NT2/D1 (cell line): ENCODE results near the gene TYMS.

Source experiments
- DNase-seq: peaks from one replicate; pipeline ENCODE4 v3.0.0-alpha.2; 2011; ENCODE audit warnings: low read depth, low spot score
- H3K27me3 ChIP-seq: 2 replicates; pipeline ENCODE4 v1.6.0; 2011; ENCODE audit warnings: mild to moderate bottlenecking; ENCODE audit not compliant: insufficient read length, insufficient read depth
- H3K36me3 ChIP-seq: 2 replicates; pipeline ENCODE4 v1.6.1; 2011; ENCODE audit warnings: mild to moderate bottlenecking, low read length, mixed read lengths; ENCODE audit not compliant: insufficient read depth, insufficient read length
- H3K4me1 ChIP-seq: 2 replicates; pipeline ENCODE4 v1.5.1; 2011; ENCODE audit not compliant: insufficient read depth, insufficient read length
- H3K4me3 ChIP-seq: 2 replicates; pipeline ENCODE4 v1.5.1; 2011; ENCODE audit warnings: low read depth; ENCODE audit not compliant: insufficient read length
- H3K9ac ChIP-seq: 2 replicates; pipeline ENCODE4 v1.6.0; 2011; ENCODE audit warnings: low read depth; ENCODE audit not compliant: insufficient read length
- H3K9me3 ChIP-seq: 2 replicates; pipeline ENCODE4 v1.5.1; 2011; ENCODE audit warnings: mild to moderate bottlenecking, low read length; ENCODE audit not compliant: insufficient read depth
- SUZ12 ChIP-seq: IDR thresholded peaks from 2 replicates; pipeline ENCODE4 v1.6.1; 2011; ENCODE audit not compliant: insufficient read length, insufficient read depth; ENCODE audit errors: extremely low read depth
- YY1 ChIP-seq: IDR thresholded peaks from 2 replicates; pipeline ENCODE4 v1.6.1; 2011; ENCODE audit not compliant: insufficient read length, insufficient read depth
- ZNF274 ChIP-seq: IDR thresholded peaks from 2 replicates; pipeline ENCODE4 v1.6.1; 2011; ENCODE audit warnings: mild to moderate bottlenecking, low read depth, low read length

TYMS gene

GRCh38 chr18:657311-658000, at the start of gene TYMS:
Gene TYMS, plus strand, starts transcription at chr18:657653. Its CDS starts 90 bp downstream, at chr18:657743.
- Histone ChIP-seq H3K9ac (peak within 1 kb of the TSS; percentile 95), H3K4me1 (no peaks in the 10 kb centered on the region), H3K27me3 (no peaks in the 10 kb centered on the region), H3K4me3 (peak within 1 kb of the TSS; percentile 90), H3K9me3 (peaks cover 21% of the 10 kb centered on the region; the same call in 1 of the 2 replicates), H3K36me3 (peaks cover 35% of the 10 kb centered on the region)
- DNase-seq: peak; percentile 63
- TF ChIP-seq YY1: no peak
- TF ChIP-seq SUZ12: no peak
- no peak for TF ChIP-seq ZNF274

- H3K36me3 ChIP-seq: no peaks in the 10 kb centered on the region
- H3K4me1 ChIP-seq: no peaks in the 10 kb centered on the region
- TF ChIP-seq YY1: no peak
- TF ChIP-seq ZNF274: no peak
- no peak for TF ChIP-seq SUZ12
- no peaks in the 10 kb centered on the region for H3K9me3 ChIP-seq
- no peak for DNase-seq
- no peak overlapping the region for H3K9ac ChIP-seq
- no peaks in the 10 kb centered on the region for H3K27me3 ChIP-seq
- no peak overlapping the region for H3K4me3 ChIP-seq
These were observed 49.5 kb upstream of the TYMS start for GRCh38 chr18:607930-608329.

DNA sequence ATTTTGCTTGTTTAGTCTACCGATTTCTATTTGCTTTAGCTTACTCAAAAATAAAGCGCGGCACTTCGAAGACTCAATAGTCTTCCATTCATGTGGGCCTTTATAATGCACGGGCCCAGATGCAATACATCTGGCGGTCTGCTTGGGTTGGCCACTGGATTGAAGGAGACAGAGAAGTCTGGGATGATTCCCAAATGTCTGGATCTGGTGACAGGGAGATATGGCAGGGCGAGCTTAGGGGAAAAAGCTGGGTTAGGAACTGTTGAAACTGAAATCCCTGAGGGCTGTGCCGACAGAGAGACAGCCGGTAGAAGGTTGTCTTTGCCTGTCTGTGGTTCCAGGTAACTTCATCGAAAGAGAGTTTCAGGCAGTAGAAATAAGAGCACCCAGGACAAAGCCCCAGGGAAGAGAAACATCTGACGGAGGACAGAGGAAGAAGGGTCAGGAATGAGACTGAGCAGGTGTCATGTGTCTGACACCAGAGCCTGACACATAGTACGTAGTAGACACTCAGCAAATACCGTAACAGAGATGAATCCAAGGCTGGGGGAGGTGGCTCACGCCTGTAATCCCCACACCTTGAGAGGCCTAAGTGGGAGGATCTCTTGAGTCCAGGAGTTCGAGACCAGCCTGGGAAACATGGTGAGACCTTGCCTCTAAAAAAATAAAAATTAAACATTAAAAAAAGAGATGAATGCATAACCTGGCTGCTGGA, 47.1 kb upstream of the TYMS start:
- Histone ChIP-seq H3K4me3 (no peak overlapping the region), H3K4me1 (no peaks in the 10 kb centered on the region), H3K9ac (no peak overlapping the region), H3K36me3 (no peaks in the 10 kb centered on the region), H3K27me3 (no peaks in the 10 kb centered on the region), H3K9me3 (no peaks in the 10 kb centered on the region)
- TF ChIP-seq YY1: no peak
- TF ChIP-seq ZNF274: no peak
- TF ChIP-seq SUZ12: no peak
- no peak for DNase-seq

- H3K9ac ChIP-seq: no peak overlapping the region
- H3K4me1 ChIP-seq: no peaks in the 10 kb centered on the region
- H3K27me3 ChIP-seq: no peaks in the 10 kb centered on the region
- no peak for TF ChIP-seq YY1
- no peak for TF ChIP-seq ZNF274
- no peak for TF ChIP-seq SUZ12
- H3K4me3 ChIP-seq: no peak overlapping the region
- no peak for DNase-seq
- no peaks in the 10 kb centered on the region for H3K9me3 ChIP-seq
- no peaks in the 10 kb centered on the region for H3K36me3 ChIP-seq
These were observed 45.3 kb upstream of the TYMS start for GRCh38 chr18:612156-612555.

DNA sequence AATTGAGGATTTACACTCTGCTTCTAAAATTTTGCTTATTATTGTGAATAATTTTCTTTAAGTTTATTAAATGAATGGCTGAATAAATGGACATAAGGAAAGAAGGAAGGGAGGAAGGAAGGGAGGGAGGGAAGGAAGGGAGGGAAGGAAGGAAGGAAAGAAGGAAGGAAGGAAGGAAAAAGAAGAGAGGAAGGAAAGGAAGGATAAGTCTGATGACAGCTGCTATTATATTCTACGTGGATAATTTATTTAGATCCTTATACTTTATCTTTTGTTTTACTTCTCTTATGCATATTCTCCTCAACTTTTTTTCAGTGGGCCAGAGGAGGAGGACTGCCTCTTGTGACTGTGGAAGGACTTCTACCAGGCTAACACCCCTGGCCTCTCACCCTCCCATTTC, 43.3 kb upstream of the TYMS start:
- H3K9ac ChIP-seq: no peak overlapping the region
- no peaks in the 10 kb centered on the region for H3K4me1 ChIP-seq
- H3K4me3 ChIP-seq: no peak overlapping the region
- no peak for DNase-seq
- H3K27me3 ChIP-seq: no peaks in the 10 kb centered on the region
- H3K9me3 ChIP-seq: no peaks in the 10 kb centered on the region
- no peaks in the 10 kb centered on the region for H3K36me3 ChIP-seq
- TF ChIP-seq SUZ12: no peak
- TF ChIP-seq YY1: no peak
- no peak for TF ChIP-seq ZNF274

DNA sequence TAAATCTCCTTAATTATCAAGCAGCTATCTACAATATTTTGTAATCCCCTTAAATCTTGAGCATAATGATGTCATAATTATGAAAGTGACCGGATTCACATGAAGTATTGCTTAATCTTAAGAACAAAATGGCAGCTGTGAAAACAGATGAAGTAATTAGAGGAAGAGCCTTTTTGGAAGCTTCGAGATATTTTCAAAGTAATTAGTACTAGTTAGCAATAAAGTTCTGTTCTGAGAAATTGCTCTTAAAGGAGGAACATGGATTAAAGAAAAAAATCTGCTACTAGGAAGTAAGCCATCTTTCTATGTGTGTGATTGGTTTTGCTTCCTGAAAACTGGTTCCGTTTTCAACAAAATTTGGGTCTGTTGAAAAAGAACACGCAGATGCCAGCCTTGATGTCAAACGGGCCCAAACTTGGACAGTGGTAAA, 42.3 kb upstream of the TYMS start:
- H3K4me1 ChIP-seq: no peaks in the 10 kb centered on the region
- H3K9ac ChIP-seq: no peak overlapping the region
- H3K27me3 ChIP-seq: no peaks in the 10 kb centered on the region
- no peak for TF ChIP-seq YY1
- no peak for TF ChIP-seq ZNF274
- TF ChIP-seq SUZ12: no peak
- no peak for DNase-seq
- no peak overlapping the region for H3K4me3 ChIP-seq
- no peaks in the 10 kb centered on the region for H3K9me3 ChIP-seq
- no peaks in the 10 kb centered on the region for H3K36me3 ChIP-seq

DNA sequence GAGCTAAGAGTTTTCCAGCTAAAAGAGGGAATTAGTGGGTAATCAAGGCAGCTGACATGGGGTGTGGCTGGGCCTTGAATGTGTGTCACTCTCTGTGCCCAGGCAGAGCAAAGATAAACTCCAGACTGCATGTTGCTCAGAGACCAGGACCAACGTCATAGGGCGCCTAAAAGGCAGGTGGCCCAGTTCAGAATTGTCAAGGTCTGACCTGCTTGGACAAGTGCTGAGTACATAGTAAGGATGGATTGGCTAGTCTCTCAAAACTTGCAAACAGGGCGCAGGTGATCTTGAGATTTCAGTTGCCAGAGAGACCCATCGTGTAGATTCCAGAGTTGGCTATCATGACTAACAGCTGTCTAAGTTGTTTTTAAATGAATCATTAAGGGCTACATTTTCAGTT, 41.7 kb upstream of the TYMS start:
- Histone ChIP-seq H3K9ac (no peak overlapping the region), H3K4me3 (no peak overlapping the region), H3K4me1 (no peaks in the 10 kb centered on the region), H3K36me3 (no peaks in the 10 kb centered on the region), H3K9me3 (no peaks in the 10 kb centered on the region), H3K27me3 (no peaks in the 10 kb centered on the region)
- TF ChIP-seq YY1 (no peak), SUZ12 (no peak), ZNF274 (no peak)
- no peak for DNase-seq
